HG03066 (cell line): ENCODE measurements around the gene C3.
"Not testable (repeated sequence)": the region's sequence is repeated elsewhere in the genome, so short reads cannot be mapped to it uniquely, and the experiment has no call there.

Experiments
- ATAC-seq: cut with Tn5 transposase; IDR thresholded peaks from one replicate; pipeline ENCODE4 v1.9.1; 2021; ENCODE audit warnings: low read depth; ENCODE audit not compliant: unreplicated experiment

The C3 gene

GRCh38 chr19:6694147-6694815, 26.2 kb downstream of the C3 start:
- no peak for ATAC-seq

GRCh38 chr19:6693681-6694080, 26.8 kb downstream of the C3 start:
- ATAC-seq, result no peak

DNA sequence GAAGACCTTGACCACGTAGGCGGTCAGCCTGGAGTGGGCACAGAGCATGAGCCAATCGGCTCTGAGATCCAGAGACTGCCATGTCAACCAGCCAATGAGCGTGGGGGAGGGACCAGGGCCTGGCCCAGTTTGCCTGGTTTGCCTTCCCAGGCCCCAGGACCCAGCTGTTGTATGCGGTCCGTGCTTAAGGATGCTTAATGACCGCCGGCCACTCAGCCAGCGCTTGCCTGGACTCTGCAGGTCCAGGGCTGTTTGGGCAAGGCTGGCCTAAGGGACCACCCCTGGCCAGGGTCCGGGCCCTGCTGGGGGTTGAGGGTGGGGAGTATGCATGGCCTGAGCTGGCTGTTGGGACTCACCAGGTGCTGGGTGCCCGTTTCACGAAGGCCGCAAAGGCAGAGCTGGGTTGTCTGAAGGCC, 27.4 kb downstream of the C3 start:
- no peak for ATAC-seq

GRCh38 chr19:6692027-6692426, 28.4 kb downstream of the C3 start:
- no peak for ATAC-seq

DNA sequence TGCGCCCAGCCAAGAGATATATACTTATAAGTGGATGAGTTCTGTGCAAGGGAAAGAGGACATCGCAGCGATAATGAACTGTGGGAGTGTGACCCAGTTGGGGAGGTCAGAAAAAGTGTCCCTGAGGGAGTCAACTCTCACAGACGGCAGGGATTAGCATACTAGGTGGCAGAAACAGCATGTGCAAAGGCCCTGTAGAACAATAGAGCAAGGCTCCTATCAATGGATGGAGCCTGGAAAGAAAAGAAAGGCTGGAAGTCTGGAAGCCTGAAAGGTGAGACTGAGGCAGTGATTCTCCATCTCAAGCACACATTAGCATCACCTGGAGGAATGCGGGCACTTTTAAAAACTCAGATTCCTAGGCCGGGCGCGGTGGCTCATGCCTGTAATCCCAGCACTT, 29.1 kb downstream of the C3 start:
- ATAC-seq, result no peak

DNA sequence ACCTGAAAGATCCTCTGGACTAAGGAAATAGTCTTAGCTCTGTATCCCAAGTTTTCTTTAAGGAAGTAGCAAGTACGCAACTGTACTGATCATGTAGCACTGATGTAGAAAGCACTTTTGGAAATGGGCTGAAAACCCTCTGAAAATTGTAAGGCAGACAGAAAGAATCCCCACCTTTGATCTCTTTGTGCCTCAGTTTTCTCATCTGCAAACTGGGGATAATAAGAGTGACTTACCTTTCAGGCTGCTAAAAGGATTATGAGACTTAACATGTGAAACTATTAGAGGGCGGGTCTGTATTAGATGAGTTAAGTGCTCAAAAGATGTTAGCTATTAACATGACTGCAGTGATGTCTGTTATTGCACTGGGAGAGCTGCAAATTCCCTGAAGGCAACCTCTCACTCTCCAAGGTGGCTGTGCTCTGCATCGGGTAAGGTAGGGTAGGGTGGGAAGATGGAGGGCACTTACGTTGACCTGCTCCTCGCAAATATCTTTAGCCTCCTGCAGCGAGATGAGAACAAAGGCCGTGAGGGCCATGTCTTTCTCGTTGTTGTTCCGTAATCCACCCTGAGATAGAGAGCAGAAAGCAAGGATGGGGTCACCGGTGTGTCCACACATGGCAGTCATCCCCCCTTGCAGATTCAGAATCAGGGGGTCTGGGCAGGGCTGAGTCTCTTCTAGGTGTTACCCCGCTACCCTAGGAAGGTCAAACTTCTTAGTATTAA, 30.1 kb downstream of the C3 start:
- ATAC-seq, result no peak

DNA sequence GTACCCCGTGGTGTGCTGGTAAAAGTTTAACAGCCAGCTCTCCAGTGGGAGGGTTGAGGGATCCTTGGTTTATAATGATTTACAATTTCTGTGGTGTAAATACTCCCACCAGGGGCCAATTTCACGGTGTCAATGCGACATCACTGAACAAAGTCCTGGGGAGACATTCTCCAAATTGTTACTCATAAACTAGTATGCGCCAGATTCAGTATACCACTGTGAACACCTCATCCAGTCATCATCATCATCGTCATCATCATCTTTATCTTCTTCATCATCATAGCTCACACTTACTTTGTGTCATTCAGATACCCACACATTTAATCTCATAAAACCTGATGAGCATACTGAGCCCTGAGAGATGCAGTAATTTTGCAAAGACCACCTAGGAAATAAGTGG, 33.3 kb downstream of the C3 start:
- ATAC-seq, result no peak

DNA sequence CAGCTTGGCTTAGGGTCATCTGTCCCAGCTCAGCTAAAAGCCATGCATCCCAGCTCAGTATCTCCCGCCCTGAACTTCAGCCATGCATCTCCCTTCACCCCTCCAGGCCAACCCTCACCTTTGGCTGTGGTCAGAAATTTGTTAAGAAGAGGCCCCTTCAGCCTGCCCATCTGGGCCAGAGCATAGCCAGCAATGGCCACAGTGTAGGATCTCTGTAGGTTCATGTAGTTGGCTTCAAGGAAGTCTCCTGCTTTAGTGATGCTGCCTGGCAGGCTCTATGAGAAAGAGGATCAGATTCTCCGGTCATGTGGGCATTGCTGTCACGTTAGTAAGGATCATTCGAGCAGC, 33.8 kb downstream of the C3 start:
- no peak for ATAC-seq

- ATAC-seq, result no peak
Measured at GRCh38 chr19:6685962-6686627, 34.4 kb downstream of the C3 start.

GRCh38 chr19:6685482-6685881, 35.0 kb downstream of the C3 start:
- ATAC-seq, result no peak

DNA sequence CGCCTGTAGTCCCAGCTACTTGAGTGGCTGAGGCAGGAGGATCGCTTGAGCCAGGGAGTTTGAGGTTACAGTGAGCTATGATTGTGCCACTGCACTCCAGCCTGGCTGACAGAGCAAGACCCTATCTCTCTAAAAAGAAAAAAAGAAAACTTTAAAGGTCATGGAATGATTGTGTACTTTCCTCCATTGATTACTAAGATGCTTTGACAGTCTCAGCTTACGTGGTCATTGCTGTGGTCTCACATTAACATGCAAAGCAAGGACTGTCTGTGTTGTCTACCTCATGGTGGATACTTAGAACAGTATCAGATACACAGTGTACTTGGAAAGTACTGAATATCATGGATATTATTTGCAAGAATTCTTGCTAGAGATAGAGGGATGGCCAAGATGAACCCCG, 36.5 kb downstream of the C3 start:
- ATAC-seq, result no peak

DNA sequence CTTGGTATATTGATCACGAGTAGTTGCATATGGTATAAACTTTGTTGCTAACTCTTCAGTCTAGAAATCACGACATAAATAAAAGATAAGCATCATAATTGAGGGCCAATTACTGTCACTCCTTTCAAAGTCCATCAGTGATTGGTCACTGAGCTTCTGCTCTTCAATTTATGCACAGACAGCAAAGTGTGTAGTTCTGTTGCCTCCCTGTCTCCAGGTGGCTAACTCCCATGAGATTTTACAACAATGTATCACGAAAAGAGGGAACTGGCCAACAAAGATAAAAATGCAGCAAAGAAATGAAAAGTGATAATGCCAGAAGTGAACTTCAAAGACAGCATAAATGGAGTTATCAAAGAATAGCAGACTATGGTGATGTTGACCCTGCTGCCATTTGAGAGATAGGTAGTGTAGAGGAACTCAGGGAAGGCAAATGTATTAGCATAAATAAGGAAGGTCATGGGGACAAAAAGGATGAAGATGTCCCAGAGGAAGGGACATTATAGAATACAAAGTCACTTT, 37.8 kb downstream of the C3 start:
- no peak for ATAC-seq

DNA sequence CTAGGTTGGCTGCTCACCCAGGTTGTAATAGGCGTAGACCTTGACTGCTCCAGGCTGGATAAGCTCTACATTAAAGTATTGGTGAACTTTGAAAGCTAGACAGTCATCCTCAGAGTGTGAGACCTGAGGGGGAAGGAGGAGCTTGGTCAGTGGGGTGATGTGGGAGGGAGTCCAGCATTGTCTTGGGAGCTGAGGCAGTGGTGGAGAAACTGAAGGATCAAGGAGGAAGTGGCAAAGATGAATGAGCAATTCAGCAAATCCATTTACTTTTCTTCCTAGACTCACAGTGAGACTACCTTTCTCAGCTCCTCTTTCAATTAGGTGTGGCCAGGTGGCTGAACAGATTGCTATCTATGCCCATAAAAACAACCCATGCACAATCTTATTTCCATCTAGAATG, 40.3 kb downstream of the C3 start:
- no peak for ATAC-seq

DNA sequence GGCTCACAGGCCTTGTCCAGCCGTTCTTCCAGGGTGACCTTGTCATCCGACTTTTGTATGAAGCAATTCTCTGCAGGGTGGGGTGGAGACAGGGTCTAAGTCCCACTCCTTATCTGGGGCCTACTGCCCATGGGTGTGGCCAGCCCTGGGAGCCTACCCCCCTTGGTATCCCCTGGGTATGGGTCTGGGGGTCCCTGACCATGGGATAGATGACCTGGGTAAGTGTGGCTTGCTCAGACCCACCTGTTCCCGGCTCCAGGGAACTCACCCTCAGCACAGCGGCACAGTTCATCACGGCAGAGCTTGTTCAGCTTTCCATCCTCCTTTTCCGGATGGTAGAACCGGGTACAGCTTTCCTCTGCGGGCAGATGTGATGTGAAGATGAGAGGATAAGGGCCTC, 41.3 kb downstream of the C3 start:
- no peak for ATAC-seq

GRCh38 chr19:6678690-6679109, 41.8 kb downstream of the C3 start:
- no peak for ATAC-seq

GRCh38 chr19:6677883-6678689, 42.4 kb downstream of the C3 start:
- ATAC-seq, result no peak

- no peak for ATAC-seq
Measured at GRCh38 chr19:6677495-6677882, 43.0 kb downstream of the C3 start.

DNA sequence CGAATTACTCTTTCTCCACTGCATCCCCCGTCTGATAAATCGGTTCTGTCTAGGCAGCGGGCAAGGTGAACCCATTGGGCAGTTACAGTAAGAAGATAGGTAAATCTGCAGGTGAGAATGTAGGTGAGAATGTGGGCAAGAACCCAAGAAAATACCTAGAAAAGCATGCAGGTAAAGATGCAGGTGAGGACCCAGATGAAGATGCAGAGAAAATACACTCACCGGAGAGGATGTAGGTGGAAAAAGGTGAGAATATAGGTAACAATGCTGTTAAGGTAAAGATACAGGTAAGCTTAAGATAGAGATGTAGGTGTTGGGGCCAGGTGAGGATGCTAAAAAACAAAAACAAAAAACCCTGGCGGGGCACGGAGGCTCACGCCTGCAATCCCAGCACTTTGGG, 44.2 kb downstream of the C3 start:
- no peak for ATAC-seq

DNA sequence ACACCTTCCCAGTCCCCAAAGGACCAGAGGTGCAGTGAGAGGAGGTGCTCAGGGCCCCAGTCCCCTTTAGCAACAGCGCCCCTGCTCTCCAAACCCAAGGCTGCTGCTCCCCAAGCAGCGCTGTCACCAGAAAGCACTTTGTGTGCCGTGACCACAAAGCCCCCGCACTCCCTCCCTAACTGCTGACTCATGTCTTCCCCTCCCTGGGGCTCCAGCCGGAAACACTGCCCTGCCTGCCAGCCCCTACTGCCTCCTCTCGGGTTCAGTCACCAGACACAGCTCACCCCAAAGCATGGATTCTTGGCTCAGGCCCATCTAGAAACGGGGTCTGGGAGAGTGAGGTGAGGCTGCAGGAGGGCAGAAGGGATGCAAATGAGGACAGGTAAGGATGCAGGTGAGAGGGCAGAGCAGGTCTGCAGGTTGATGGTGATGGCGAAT, 45.6 kb downstream of the C3 start:
- no peak for ATAC-seq

- ATAC-seq, result not testable (repeated sequence)
Measured at GRCh38 chr19:6674408-6674807, 46.0 kb downstream of the C3 start.
